Measurements from ENCODE around the gene SOX21.
"Not testable (repeated sequence)": the region's sequence is repeated elsewhere in the genome, so short reads cannot be mapped to it uniquely, and the experiment has no call there.

SOX21 gene

DNA sequence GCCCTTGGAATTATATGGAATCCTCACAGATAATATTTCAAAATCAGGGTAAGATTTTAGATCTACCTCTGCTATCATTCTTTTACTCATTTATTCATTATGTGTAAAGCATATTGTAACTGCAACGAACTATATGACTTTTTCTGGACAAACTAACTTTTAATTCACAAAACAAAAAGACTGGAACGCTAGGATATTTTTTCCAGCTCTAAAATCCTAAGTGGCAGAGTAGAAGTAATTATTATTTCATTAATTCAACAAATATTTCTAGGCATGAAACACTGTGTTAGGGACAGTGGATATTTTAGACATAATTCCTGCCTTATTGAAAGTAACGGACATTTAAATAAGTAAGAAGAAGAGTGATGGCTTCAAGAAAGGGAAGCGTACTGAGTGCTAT lies 26.9 kb upstream of the SOX21 start:
- TF ChIP-seq, protein P1, sequence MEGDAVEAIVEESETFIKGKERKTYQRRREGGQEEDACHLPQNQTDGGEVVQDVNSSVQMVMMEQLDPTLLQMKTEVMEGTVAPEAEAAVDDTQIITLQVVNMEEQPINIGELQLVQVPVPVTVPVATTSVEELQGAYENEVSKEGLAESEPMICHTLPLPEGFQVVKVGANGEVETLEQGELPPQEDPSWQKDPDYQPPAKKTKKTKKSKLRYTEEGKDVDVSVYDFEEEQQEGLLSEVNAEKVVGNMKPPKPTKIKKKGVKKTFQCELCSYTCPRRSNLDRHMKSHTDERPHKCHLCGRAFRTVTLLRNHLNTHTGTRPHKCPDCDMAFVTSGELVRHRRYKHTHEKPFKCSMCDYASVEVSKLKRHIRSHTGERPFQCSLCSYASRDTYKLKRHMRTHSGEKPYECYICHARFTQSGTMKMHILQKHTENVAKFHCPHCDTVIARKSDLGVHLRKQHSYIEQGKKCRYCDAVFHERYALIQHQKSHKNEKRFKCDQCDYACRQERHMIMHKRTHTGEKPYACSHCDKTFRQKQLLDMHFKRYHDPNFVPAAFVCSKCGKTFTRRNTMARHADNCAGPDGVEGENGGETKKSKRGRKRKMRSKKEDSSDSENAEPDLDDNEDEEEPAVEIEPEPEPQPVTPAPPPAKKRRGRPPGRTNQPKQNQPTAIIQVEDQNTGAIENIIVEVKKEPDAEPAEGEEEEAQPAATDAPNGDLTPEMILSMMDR (IDR thresholded peaks at IDR 0.05; ENCODE audit: control insufficient read depth, extremely low read depth, insufficient read depth): no peak
- DNase-seq (ENCODE audit: low read depth): no peak
- no peak overlapping the region for H3K4me3 ChIP-seq (ENCODE audit: low read depth, low read length)

DNA sequence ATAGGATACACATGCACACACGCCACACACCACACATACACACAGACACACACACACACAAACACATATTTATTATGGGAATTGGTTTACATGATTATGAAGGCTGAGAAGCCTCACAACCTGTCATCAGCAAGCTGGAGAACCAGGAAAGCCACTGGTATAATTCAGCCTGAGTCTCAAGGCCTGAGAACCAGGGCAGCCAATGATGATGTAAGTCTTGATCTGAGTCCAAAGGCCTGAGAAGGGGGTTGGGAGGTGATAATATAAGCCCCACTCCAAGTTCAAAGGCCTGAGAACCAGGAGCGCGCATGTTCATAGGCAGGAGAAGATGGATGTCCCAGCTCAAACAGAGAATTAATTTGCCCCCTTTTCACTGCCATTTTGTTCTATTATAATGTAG lies 18.7 kb upstream of the SOX21 start:
- TF ChIP-seq, protein P1 (IDR thresholded peaks at IDR 0.05; ENCODE audit: control insufficient read depth, extremely low read depth, insufficient read depth): no peak
- H3K4me3 ChIP-seq (ENCODE audit: low read depth, low read length): no peak overlapping the region
- no peak for DNase-seq (ENCODE audit: low read depth)

DNA sequence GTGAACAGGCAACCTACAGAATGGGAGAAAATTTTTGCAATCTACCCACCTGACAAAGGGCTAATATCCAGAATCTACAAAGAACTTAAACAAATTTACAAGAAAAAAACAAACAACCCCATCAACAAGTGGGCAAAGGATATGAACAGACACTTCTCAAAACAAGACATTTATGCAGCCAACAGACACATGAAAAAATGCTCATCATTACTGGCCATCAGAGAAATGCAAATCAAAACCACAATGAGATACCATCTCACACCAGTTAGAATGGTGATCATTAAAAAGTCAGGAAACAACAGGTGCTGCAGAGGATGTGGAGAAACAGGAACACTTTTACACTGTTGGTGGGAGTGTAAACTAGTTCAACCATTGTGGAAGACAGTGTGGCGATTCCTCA lies 17.6 kb upstream of the SOX21 start:
- DNase-seq (ENCODE audit: low read depth); H3K4me3 ChIP-seq (ENCODE audit: low read depth, low read length): not testable (repeated sequence)

DNA sequence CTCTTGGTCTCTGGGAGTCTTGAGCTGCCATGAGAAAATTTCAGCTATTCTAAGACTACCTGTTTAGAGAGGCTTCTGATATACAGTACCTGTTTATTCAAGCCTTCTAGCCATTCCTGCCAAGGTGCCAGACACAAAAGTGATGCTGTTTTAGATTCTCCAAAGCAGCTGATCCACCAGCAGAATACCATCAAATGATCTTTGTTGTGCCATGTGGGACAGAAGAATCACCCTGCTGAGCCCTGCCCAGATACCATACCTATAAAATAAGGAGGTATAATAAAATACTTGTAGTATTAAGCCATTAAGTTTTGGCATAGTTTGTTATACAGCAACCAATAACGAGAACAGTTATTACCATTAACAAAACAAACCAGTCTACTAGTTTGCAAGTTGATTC lies 14.1 kb upstream of the SOX21 start:
- no peak for DNase-seq (ENCODE audit: low read depth)
- TF ChIP-seq, protein P1 (IDR thresholded peaks at IDR 0.05; ENCODE audit: control insufficient read depth, extremely low read depth, insufficient read depth): no peak
- H3K4me3 ChIP-seq (ENCODE audit: low read depth, low read length): no peak overlapping the region

DNA sequence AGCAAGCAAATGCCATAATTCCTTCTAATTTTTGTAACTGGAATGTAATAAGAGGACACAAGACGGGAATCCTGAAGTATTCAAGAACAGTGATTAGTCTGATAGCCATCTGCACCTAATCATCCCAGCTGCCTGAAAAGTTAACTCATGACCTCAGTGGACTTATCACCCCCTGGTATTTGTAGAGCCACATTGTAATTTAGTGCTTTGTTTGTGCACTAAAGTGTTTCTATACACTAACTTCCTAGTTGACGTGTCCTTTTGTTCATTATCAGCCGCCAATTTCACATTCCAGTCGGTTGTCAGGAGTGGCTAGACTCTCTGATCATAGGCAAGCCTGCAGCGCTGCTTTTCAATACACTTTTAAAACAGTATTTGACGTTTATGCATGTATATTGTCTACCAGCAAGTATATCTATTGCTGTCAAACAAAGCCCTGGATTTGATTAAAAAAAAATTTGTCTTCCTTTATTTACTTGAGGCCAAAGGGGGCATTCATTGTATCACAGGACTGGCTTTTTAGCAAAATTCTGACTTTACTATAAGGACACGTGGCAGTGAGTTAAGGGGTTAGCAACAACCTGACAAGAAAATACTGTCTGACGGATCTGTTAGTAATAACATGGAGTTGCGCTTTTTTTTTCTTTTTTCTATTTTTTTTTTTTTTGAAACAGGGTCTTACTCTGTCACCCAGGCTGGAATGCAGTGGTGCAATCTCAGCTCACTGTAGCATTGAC lies 10.4 kb upstream of the SOX21 start:
- no peak for DNase-seq (ENCODE audit: low read depth)
- TF ChIP-seq, protein P1 (IDR thresholded peaks at IDR 0.05; ENCODE audit: control insufficient read depth, extremely low read depth, insufficient read depth): no peak
- no peak overlapping the region for H3K4me3 ChIP-seq (ENCODE audit: low read depth, low read length)

DNA sequence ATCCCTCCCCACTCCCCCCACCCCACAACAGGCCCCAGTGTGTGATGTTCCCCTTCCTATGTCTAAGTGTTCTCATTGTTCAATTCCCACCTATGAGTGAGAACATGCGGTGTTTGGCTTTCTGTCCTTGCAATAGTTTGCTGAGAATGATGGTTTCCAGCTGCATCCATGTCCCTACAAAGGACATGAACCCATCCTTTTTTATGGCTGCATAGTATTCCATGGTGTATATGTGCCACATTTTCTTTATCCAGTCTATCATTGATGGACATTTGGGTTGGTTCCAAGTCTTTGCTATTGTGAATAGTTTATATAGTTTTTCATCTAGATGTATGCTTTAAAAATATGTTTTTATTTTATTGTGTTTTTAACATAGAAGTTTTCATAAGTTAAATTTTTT lies 6.4 kb upstream of the SOX21 start:
- H3K4me3 ChIP-seq (ENCODE audit: low read depth, low read length); DNase-seq (ENCODE audit: low read depth): not testable (repeated sequence)

DNA sequence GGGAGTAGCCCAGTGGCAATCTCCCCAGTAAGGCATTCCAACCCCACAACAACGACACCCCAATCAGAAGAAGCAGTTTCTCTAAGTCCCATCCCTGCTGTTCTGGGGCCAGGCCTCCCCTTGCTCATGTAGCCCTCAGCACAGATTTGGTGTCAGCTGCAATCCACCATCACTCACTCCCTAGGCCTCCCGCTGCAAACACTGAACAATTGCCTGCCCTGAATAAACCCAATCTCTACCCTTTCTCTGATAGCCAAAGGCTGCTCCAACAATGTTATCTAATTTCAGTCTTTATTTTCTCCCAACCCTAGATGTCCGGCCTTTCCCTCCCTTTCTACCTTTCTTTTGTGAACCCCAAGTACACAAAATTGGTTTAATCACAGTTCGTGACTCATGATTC lies 5.6 kb upstream of the SOX21 start:
- TF ChIP-seq, protein P1 (IDR thresholded peaks at IDR 0.05; ENCODE audit: control insufficient read depth, extremely low read depth, insufficient read depth): no peak
- H3K4me3 ChIP-seq (ENCODE audit: low read depth, low read length): no peak overlapping the region
- no peak for DNase-seq (ENCODE audit: low read depth)

DNA sequence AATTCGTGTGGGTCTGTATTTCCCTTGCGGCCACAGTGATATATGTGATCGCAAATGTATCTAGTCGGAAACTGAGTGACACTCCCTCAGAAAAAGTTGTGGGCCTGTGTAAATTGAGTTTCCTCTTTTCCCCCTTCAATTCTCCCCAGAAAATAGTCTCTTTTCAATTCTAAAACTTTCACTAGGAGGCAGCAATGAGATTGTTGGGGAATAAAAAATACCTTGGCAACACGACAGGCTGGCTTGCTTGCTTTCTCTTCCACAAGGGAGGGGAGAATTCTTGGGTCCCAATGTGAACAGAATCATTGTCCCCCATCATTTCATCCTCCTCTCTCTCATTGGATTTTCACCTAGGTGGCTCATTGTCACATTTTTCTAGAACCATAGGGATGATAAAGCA lies 3.7 kb upstream of the SOX21 start:
- DNase-seq (ENCODE audit: low read depth): no peak
- no peak overlapping the region for H3K4me3 ChIP-seq (ENCODE audit: low read depth, low read length)
- TF ChIP-seq, protein P1 (IDR thresholded peaks at IDR 0.05; ENCODE audit: control insufficient read depth, extremely low read depth, insufficient read depth): peak; percentile 31
